Measurements from ENCODE around the gene BARX1.

DNA sequence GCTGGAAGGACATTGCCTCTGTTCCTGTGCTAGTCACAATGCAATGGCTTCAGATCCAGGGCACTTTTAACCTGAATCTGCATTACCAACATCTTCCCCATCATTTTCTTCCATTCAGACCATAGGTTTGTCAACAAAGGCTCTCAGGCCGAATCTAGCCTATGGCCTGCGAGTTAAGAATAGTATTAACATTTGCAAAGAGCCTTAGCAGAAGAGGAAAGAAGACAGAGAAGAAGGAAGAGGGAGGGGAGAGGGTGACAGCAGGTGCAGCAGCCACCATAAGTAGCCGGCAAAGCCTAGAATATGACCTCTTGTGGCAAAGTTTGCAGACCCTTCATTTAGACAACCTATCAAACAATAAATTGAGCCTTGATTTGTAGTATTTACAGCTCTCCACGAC is 32.6 kb downstream of the BARX1 start:
- TF ChIP-seq, protein P1, sequence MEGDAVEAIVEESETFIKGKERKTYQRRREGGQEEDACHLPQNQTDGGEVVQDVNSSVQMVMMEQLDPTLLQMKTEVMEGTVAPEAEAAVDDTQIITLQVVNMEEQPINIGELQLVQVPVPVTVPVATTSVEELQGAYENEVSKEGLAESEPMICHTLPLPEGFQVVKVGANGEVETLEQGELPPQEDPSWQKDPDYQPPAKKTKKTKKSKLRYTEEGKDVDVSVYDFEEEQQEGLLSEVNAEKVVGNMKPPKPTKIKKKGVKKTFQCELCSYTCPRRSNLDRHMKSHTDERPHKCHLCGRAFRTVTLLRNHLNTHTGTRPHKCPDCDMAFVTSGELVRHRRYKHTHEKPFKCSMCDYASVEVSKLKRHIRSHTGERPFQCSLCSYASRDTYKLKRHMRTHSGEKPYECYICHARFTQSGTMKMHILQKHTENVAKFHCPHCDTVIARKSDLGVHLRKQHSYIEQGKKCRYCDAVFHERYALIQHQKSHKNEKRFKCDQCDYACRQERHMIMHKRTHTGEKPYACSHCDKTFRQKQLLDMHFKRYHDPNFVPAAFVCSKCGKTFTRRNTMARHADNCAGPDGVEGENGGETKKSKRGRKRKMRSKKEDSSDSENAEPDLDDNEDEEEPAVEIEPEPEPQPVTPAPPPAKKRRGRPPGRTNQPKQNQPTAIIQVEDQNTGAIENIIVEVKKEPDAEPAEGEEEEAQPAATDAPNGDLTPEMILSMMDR (IDR thresholded peaks at IDR 0.05), result no peak
- TF ChIP-seq EP300 (IDR thresholded peaks at IDR 0.05), result no peak
- no peak for TF ChIP-seq POLR2A (IDR thresholded peaks at IDR 0.05)

Measured in ovary (tissue), 3 donors.